ENCODE data around the gene CACHD1. TPM values are rescaled to one million over a fixed set of nuclear protein-coding genes. Genes with fewer than 3 reads are reported as not detected.
"Not testable (repeated sequence)": the region's sequence is repeated elsewhere in the genome, so short reads cannot be mapped to it uniquely, and the experiment has no call there.

Gene CACHD1
- total RNA-seq, 1 donor: 7.3 TPM

DNA sequence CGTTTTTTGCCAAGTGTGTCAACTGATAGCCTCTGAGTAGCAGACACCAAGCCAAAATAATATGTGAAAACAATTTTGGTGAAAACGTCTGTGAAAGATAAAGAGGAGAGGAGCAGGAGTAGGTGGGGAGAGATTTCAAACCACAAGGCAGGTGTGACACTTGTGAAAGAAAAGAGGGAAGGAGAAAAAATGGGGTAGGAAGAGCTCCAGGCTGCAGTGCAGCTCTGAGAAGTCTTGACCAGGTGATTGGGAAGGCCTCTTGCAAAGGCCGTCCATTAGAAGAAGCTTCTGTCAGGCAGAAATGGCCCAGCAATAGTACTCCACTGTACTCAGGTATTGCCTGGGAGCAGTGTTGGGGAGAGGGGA lies 264.3 kb downstream of the CACHD1 start:
- TF ChIP-seq, protein P1, sequence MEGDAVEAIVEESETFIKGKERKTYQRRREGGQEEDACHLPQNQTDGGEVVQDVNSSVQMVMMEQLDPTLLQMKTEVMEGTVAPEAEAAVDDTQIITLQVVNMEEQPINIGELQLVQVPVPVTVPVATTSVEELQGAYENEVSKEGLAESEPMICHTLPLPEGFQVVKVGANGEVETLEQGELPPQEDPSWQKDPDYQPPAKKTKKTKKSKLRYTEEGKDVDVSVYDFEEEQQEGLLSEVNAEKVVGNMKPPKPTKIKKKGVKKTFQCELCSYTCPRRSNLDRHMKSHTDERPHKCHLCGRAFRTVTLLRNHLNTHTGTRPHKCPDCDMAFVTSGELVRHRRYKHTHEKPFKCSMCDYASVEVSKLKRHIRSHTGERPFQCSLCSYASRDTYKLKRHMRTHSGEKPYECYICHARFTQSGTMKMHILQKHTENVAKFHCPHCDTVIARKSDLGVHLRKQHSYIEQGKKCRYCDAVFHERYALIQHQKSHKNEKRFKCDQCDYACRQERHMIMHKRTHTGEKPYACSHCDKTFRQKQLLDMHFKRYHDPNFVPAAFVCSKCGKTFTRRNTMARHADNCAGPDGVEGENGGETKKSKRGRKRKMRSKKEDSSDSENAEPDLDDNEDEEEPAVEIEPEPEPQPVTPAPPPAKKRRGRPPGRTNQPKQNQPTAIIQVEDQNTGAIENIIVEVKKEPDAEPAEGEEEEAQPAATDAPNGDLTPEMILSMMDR (IDR thresholded peaks at IDR 0.05; ENCODE audit: insufficient read depth, low read length): no peak
- no peak for DNase-seq (ENCODE audit: low read depth)
- no peak overlapping the region for H3K4me3 ChIP-seq (ENCODE audit: low read depth, low read length)

DNA sequence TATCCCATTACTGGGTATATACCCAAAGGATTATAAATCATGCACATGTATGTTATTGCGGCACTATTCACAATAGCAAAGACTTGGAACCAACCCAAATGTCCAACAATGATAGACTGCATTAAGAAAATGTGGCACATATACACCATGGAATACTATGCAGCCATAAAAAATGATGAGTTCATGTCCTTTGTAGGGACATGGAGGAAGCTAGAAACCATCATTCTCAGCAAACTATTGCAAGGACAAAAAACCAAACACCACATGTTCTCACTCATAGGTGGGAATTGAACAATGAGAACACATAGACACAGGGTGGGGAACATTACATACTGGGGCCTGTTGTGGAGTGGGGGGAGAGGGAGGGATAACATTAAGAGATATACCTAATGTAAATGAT lies 270.8 kb downstream of the CACHD1 start:
- DNase-seq (ENCODE audit: low read depth); H3K4me3 ChIP-seq (ENCODE audit: low read depth, low read length): not testable (repeated sequence)

Small RNAs within 50 kb of the gene (small RNA-seq; reads per million reads assigned to genes)
- not detected for gene MIR4794

Measured in fibroblast of the aortic adventitia (primary cell).